Measurements from ENCODE around the gene CCDC6.

DNA sequence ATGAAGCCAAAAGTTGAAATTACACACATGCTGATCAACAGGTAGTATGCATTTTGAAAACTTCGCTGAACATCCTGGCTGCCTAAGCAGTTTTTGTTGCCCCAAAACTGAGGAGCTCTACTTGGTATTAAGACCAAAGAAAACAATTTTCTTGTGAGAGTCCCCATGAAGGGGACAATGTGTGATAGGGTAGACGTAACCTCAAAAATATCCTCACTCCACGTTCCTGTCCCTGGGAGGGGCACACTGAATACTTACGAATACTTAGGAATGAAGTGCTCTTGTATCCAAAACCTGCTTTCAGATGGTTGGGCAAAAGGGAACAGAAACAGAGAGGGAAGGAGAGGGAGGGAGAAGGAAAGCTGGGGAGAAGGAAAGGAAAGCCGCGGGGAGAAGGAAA is 24.7 kb downstream of the CCDC6 start:
- no peak for TF ChIP-seq CTCF (IDR thresholded peaks at IDR 0.05)
- no peak for TF ChIP-seq EP300 (IDR thresholded peaks at IDR 0.05)
- no peak for TF ChIP-seq POLR2A (IDR thresholded peaks at IDR 0.05)

All from sigmoid colon (tissue), 4 donors.